ENCODE data around the gene OSBPL6.

DNA sequence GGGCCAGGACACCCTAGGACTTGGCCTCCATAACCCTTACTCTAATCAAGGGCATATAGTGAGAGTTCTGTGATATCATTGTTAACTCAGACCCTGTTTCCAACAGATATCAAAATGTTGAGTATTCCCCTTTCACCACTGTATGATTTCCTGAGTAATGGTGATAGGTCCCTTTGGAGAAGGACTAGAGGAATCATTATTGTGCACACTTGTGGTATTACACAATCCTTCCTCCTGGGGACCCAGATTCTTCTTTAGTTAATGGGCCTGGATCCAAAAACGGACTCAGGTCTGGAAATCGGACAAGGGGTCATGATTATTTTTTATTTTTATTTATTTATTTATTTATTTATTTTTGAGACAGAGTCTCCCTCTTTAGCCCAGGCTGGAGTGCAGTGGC lies 233.1 kb downstream of the OSBPL6 start:
- TF ChIP-seq CTCF (IDR thresholded peaks at IDR 0.05), result no peak
- no peak for TF ChIP-seq ZFX (IDR thresholded peaks at IDR 0.05; ENCODE audit: borderline replicate concordance)

Measured in 22Rv1 (cell line).